SU-DHL-6 (cell line): Measurements from ENCODE around the gene NAPA.

Source experiments
- H2AFZ ChIP-seq: fragments of 200-600 bp; sonication (generic); 2 replicates; pipeline ENCODE4 v1.6.1; 2014; ENCODE audit warnings: low read depth, mild to moderate bottlenecking, moderate library complexity, mixed read lengths, antibody characterized with exemption, low read length; ENCODE audit not compliant: severe bottlenecking
- H3F3A ChIP-seq: fragments of 200-600 bp; shearing (Covaris generic); 2 replicates; pipeline ENCODE4 v1.6.0; 2016; ENCODE audit warnings: antibody characterized with exemption, mild to moderate bottlenecking; ENCODE audit not compliant: insufficient read depth
- H3K27ac ChIP-seq: fragments of 200-600 bp; sonication (generic); 2 replicates; pipeline ENCODE4 v1.5.1; 2016; ENCODE audit warnings: low read depth, mild to moderate bottlenecking, low read length, moderate library complexity, mixed read lengths
- H3K27me3 ChIP-seq: fragments of 200-600 bp; sonication (generic), shearing (Covaris generic); 2 replicates; pipeline ENCODE4 v1.6.0; 2014; ENCODE audit warnings: mild to moderate bottlenecking, low read length
- H3K36me3 ChIP-seq: fragments of 200-600 bp; sonication (generic); 2 replicates; pipeline ENCODE4 v1.6.1; 2014; ENCODE audit warnings: mild to moderate bottlenecking, low read length, mixed read lengths
- H3K4me2 ChIP-seq: fragments of 300-600, 200-600 bp; shearing (Covaris generic), sonication (generic); 2 replicates; pipeline ENCODE4 v1.6.0; 2014; ENCODE audit warnings: low read length, low read depth, mild to moderate bottlenecking; ENCODE audit not compliant: poor library complexity, severe bottlenecking
- H3K4me3 ChIP-seq: fragments of 200-600 bp; sonication (generic); 2 replicates; pipeline ENCODE4 v1.5.1; 2014; ENCODE audit warnings: antibody characterized with exemption, low read length, mild to moderate bottlenecking, mixed read lengths; ENCODE audit not compliant: insufficient read depth, poor library complexity, severe bottlenecking
- H3K79me2 ChIP-seq: fragments of 200-600 bp; sonication (generic); 2 replicates; pipeline ENCODE4 v1.6.1; 2014; ENCODE audit warnings: mild to moderate bottlenecking, low read length, moderate library complexity; ENCODE audit not compliant: insufficient read depth
- H3K9ac ChIP-seq: fragments of 200-600 bp; sonication (generic); 2 replicates; pipeline ENCODE4 v1.7.0; 2014; ENCODE audit warnings: mild to moderate bottlenecking, low read length
- H3K9me2 ChIP-seq: fragments of 200-600 bp; sonication (generic); replicated peaks from 2 replicates; pipeline ENCODE4 v1.6.1; 2014; ENCODE audit warnings: low read length; ENCODE audit not compliant: insufficient read depth
- H3K9me3 ChIP-seq: fragments of 200-600 bp; sonication (generic); 2 replicates; pipeline ENCODE4 v1.6.1; 2014; ENCODE audit warnings: low read length, mixed read lengths; ENCODE audit not compliant: insufficient read depth
- H4K20me1 ChIP-seq: fragments of 200-600 bp; sonication (generic); 2 replicates; pipeline ENCODE4 v1.6.1; 2014; ENCODE audit warnings: low read depth, mild to moderate bottlenecking, antibody characterized with exemption, low read length, moderate library complexity, mixed read lengths
- CTCF ChIP-seq: fragments of 200-600 bp; sonication (generic); IDR thresholded peaks from one replicate; pipeline ENCODE4 v1.5.1; 2017; ENCODE audit warnings: antibody characterized with exemption, mild to moderate bottlenecking, low read length, moderate library complexity; ENCODE audit not compliant: insufficient read depth, poor library complexity, severe bottlenecking
- EZH2phosphoT487 ChIP-seq: fragments of 200-600 bp; sonication (generic), shearing (Covaris generic); conservative IDR thresholded peaks from 2 replicates; pipeline ENCODE4 v1.6.1; 2018; ENCODE audit warnings: mild to moderate bottlenecking, antibody characterized with exemption, low read length, moderate library complexity, mixed read lengths

The NAPA gene

GRCh38 chr19:47545061-47545948 is 30.4 kb upstream of the NAPA start:
- Histone ChIP-seq H2AFZ (no peak overlapping the region), H3K9ac (no peak overlapping the region), H3K36me3 (no peaks in the 10 kb centered on the region), H3K4me3 (no peak overlapping the region), H3K4me2 (no peak overlapping the region), H3K9me3 (no peaks in the 10 kb centered on the region), H3K27ac (no peak overlapping the region), H3K27me3 (no peaks in the 10 kb centered on the region), H3K79me2 (no peaks in the 10 kb centered on the region), H4K20me1 (no peaks in the 10 kb centered on the region), H3F3A (no peaks in the 10 kb centered on the region), H3K9me2 (no peaks in the 10 kb centered on the region)
- TF ChIP-seq EZH2phosphoT487 (no peak), CTCF (no peak)

- H4K20me1 ChIP-seq = no peaks in the 10 kb centered on the region
Observed at GRCh38 chr19:47544476-47544875, 29.6 kb upstream of the NAPA start.

GRCh38 chr19:47544075-47544474 is 29.2 kb upstream of the NAPA start:
- no peak overlapping the region for H2AFZ ChIP-seq
- H3F3A ChIP-seq = no peaks in the 10 kb centered on the region
- no peaks in the 10 kb centered on the region for H3K9me3 ChIP-seq

More at GRCh38 chr19:47544476-47544875, 29.6 kb upstream of the NAPA start:
- Histone ChIP-seq H3K4me2 (no peak overlapping the region), H3K27me3 (no peaks in the 10 kb centered on the region), H3F3A (no peaks in the 10 kb centered on the region), H3K79me2 (no peaks in the 10 kb centered on the region), H2AFZ (no peak overlapping the region), H3K27ac (no peak overlapping the region), H3K9me2 (no peaks in the 10 kb centered on the region), H3K4me3 (no peak overlapping the region), H3K9me3 (no peaks in the 10 kb centered on the region), H3K36me3 (no peaks in the 10 kb centered on the region), H3K9ac (no peak overlapping the region)
- TF ChIP-seq CTCF (no peak), EZH2phosphoT487 (no peak)

More at GRCh38 chr19:47544075-47544474, 29.2 kb upstream of the NAPA start:
- Histone ChIP-seq H3K9ac (no peak overlapping the region), H3K9me2 (no peaks in the 10 kb centered on the region), H3K4me2 (no peak overlapping the region), H4K20me1 (no peaks in the 10 kb centered on the region), H3K36me3 (no peaks in the 10 kb centered on the region), H3K27me3 (no peaks in the 10 kb centered on the region), H3K4me3 (no peak overlapping the region), H3K79me2 (no peaks in the 10 kb centered on the region), H3K27ac (no peak overlapping the region)
- TF ChIP-seq CTCF = no peak
- TF ChIP-seq EZH2phosphoT487 = no peak
